ENCODE results near the gene PRELID3B. TPM values are rescaled to one million over a fixed set of nuclear protein-coding genes. Genes with fewer than 3 reads are reported as not detected.
A peak's percentile ranks its signal among the peaks of the same experiment; 100 is the strongest.

PRELID3B gene
- total RNA-seq, 1 donor from 2014 or later: 46.6 TPM

DNA sequence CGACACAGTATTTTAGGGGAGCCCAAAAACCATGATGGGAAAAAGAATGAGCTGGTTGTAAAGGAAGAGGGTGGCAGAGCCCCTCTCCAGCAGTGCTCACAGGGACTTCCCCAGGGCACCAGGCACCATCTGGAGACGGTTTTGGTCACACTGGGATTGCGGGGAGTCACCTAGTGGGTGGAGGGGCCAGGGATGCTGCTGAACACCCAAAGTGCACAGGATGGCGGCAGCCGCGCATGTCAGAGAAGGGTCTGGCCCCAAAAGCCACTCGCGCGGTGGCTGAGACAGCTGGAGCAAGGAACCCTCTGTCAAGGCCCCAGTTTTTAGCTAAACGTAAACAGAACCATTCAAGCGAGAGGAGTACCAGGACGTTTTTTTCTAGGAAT, 46.4 kb downstream of the PRELID3B start:
- Histone ChIP-seq H3K27ac (replicated peaks) (no peak overlapping the region), H3K36me3 (peaks cover 99% of the 10 kb centered on the region), H3K4me1 (peaks cover 33% of the 10 kb centered on the region), H3K27me3 (ENCODE audit: low read depth) (no peaks in the 10 kb centered on the region), H3K4me3 (no peak overlapping the region), H3K9me3 (replicated peaks) (no peaks in the 10 kb centered on the region)
- DNase-seq: no peak
- TF ChIP-seq, protein P1, sequence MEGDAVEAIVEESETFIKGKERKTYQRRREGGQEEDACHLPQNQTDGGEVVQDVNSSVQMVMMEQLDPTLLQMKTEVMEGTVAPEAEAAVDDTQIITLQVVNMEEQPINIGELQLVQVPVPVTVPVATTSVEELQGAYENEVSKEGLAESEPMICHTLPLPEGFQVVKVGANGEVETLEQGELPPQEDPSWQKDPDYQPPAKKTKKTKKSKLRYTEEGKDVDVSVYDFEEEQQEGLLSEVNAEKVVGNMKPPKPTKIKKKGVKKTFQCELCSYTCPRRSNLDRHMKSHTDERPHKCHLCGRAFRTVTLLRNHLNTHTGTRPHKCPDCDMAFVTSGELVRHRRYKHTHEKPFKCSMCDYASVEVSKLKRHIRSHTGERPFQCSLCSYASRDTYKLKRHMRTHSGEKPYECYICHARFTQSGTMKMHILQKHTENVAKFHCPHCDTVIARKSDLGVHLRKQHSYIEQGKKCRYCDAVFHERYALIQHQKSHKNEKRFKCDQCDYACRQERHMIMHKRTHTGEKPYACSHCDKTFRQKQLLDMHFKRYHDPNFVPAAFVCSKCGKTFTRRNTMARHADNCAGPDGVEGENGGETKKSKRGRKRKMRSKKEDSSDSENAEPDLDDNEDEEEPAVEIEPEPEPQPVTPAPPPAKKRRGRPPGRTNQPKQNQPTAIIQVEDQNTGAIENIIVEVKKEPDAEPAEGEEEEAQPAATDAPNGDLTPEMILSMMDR (IDR thresholded peaks at IDR 0.05; ENCODE audit: borderline replicate concordance): no peak
- intact Hi-C loops (cut with micrococcal nuclease): no loop called here

DNA sequence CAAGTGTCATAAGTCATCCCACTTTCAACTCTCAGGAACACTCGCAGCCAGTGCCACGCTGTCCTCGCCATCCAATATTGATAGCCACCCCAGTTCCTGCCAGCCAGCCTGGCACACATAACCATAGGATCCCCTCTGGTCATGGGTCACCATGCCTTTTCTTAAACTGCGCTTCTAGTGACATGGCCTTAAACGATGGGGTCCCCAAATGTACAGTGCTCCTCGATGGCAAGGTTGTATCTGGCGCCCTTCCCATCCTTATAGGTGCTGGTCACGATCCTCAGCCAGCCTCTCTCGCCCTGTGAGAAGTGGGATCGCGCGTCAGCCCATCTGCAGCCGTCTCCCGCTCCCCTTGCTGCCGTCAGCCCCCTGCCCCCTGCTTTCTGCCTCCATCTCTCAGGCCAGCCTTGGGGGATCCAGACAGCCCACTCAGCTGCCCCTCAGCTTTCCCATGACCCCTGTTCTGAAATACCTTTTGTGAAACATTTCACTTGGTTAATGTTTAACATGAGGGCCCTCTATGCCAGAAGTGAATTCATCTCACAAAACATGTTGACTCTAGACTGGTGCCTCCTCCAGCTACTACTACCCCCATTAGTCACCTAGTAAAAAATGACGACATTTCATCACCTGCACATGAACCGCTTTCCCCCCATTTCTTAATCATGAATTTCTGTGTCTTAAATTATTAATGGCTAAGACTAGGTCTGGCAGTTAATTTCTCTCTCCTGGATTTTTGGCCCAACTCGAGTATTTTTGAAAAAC, 46.9 kb downstream of the PRELID3B start:
- H3K27ac ChIP-seq (replicated peaks): peak overlapping the region; percentile 55
- no peaks in the 10 kb centered on the region for H3K9me3 ChIP-seq (replicated peaks)
- no peaks in the 10 kb centered on the region for H3K27me3 ChIP-seq (ENCODE audit: low read depth)
- TF ChIP-seq, protein P1 (IDR thresholded peaks at IDR 0.05; ENCODE audit: borderline replicate concordance): no peak
- intact Hi-C loops (cut with micrococcal nuclease): no loop called here
- H3K36me3 ChIP-seq: peaks cover 99% of the 10 kb centered on the region
- DNase-seq: no peak
- H3K4me1 ChIP-seq: peaks cover 33% of the 10 kb centered on the region
- H3K4me3 ChIP-seq: no peak overlapping the region

- intact Hi-C loops (cut with micrococcal nuclease): no loop called here
- peaks cover 33% of the 10 kb centered on the region for H3K4me1 ChIP-seq
- H3K27ac ChIP-seq (replicated peaks): peak overlapping the region; percentile 55
- H3K36me3 ChIP-seq: peaks cover 100% of the 10 kb centered on the region
- no peaks in the 10 kb centered on the region for H3K27me3 ChIP-seq (ENCODE audit: low read depth)
- no peak overlapping the region for H3K4me3 ChIP-seq
- TF ChIP-seq, protein P1 (IDR thresholded peaks at IDR 0.05; ENCODE audit: borderline replicate concordance): no peak
- DNase-seq: no peak
- no peaks in the 10 kb centered on the region for H3K9me3 ChIP-seq (replicated peaks)
Observed at GRCh38 chr20:58994390-58995159, 48.0 kb downstream of the PRELID3B start.

DNA sequence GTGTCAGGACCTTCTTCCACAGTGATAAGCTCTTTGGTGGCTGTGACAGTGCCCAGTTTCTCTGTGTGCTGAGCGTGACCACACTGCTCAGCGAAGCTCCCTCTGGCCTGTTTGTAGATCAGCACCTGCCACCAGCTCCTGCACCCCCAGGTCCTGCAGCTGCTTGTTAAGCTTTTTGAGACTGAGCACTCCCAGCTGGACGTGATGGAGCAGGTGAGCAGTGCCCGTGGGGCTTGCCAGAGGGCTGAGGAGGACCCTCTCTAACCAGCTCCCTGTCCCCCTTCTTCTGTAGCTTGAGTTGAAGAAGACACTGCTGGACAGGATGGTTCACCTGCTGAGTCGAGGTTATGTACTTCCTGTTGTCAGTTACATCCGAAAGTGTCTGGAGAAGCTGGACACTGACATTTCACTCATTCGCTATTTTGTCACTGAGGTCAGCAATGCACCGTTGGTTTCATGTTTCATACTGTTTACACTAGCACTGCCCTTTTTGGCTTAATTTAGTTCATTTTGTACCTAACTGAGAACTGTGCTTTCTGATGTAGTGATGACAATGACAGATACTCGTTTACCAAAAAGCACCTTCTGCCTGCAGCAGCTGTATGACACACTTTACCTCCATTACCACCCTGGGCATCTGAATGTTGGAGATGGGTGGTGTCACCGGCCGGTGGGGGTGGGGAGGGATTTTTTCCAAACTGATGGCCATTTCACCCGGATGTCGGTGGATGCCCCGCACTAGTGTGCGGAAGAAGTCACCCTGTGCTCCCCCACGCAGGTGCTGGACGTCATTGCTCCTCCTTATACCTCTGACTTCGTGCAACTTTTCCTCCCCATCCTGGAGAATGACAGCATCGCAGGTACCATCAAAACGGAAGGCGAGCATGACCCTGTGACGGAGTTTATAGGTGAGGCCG, 49.0 kb downstream of the PRELID3B start:
- Histone ChIP-seq H3K27ac (replicated peaks) (peak overlapping the region; percentile 55), H3K4me1 (peaks cover 33% of the 10 kb centered on the region), H3K27me3 (ENCODE audit: low read depth) (no peaks in the 10 kb centered on the region), H3K4me3 (no peak overlapping the region), H3K9me3 (replicated peaks) (no peaks in the 10 kb centered on the region), H3K36me3 (peaks cover 100% of the 10 kb centered on the region)
- no peak for DNase-seq
- TF ChIP-seq, protein P1 (IDR thresholded peaks at IDR 0.05; ENCODE audit: borderline replicate concordance): no peak
- intact Hi-C loops (cut with micrococcal nuclease): no loop called here

GRCh38 chr20:58992911-58993310, 49.7 kb downstream of the PRELID3B start:
- Histone ChIP-seq H3K4me1 (peaks cover 33% of the 10 kb centered on the region), H3K36me3 (peaks cover 100% of the 10 kb centered on the region), H3K9me3 (replicated peaks) (no peaks in the 10 kb centered on the region), H3K27ac (replicated peaks) (peak overlapping the region; percentile 30), H3K27me3 (ENCODE audit: low read depth) (no peaks in the 10 kb centered on the region), H3K4me3 (no peak overlapping the region)
- DNase-seq: no peak
- TF ChIP-seq, protein P1 (IDR thresholded peaks at IDR 0.05; ENCODE audit: borderline replicate concordance): no peak
- intact Hi-C loops (cut with micrococcal nuclease): no loop called here
